IPS DF 4.7 (cell line): ENCODE data around the gene CGA.
"Not testable (repeated sequence)": the region's sequence is repeated elsewhere in the genome, so short reads cannot be mapped to it uniquely, and the experiment has no call there.

Experiments used
- DNase-seq: peaks from one replicate; pipeline ENCODE4 v3.0.0-alpha.2; 2013; ENCODE audit warnings: low spot score; ENCODE audit errors: extremely low read depth

The CGA gene

DNA sequence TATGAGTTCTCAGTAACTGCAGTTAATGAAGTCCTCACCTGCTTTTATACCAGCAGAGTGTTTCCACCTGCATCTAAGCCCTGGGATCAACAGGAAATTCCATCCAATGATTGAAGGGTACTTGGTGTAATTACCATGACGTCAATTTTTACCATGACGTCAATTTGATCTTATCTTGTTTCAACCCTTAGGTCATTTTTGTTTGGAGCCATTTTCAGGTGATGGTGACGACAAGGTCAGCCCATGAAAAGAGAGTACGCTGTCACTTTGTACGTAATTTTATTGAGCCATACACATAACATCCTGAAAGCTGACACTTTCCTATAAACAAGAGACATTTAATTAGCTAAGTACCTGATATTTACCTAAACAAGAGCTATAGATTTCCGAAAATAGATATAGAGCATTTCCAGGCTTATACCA is at the start of gene CGA:
Gene CGA, minus strand, starts transcription at position 20 of the 423 bp plus-strand sequence. CDS start 6,906 bp downstream, outside the sequence.
- DNase-seq, result no peak

- DNase-seq, result not testable (repeated sequence)
These were observed 45.0 kb upstream of the CGA start for GRCh38 chr6:87139927-87140326.

GRCh38 chr6:87139236-87139635 is 44.3 kb upstream of the CGA start:
- DNase-seq, result peak; percentile 22

DNA sequence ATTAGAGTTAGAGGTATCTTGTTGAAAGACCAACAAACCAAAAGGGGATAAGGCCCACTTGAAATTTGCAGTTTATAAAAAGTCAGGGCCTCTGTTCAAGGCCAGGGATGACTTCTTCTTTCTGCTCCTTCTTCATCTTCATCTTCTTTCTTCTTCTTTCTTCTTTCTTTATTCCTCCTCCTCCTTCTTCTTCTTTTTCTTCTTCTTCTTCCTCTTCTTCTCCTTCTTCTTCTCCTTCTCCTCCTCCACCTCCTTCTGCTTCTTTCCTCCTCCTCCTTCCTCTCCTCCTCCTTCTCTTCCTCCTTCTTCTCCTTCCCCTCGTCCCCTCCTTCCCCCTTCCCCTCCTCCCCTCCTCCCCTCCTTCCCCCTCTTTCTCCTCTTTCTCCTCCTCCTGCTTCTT is 42.1 kb upstream of the CGA start:
- DNase-seq, result no peak

DNA sequence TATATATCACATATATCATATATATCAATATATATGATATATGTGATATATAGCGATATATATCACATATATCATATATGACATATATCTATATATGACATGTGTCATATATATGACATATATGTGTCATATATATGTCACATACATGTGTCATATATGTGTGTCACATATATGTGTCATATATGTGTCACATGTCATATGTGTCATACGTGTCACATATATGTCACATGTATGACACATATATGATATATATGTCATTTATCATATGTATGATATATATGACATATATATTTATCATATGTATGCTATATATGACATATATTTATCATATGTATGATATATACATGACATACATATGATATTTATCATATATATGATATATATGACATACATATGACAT is 32.8 kb upstream of the CGA start:
- no peak for DNase-seq

GRCh38 chr6:87126501-87126900 is 31.6 kb upstream of the CGA start:
- no peak for DNase-seq

GRCh38 chr6:87124074-87124473 is 29.2 kb upstream of the CGA start:
- no peak for DNase-seq

- DNase-seq, result no peak
These were observed 27.6 kb upstream of the CGA start for GRCh38 chr6:87122477-87122876.

DNA sequence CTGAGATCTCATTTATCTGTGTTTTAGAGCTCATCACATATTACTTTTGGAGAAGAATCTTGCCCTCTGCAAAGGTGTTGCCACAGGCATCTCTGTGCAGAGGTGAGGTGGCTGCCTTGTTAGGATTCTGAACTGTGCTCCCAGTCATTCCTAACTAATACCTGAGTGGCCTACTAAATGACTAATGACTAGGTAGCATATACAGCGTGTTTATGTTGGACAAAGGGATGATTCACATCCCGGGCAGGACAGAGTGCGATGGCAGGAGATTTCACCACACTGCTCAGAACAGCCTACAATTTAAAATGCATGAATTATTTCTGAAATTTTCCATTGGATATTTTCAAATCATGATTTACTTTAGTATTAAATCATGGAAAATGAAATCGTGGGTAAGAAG is 23.1 kb upstream of the CGA start:
- DNase-seq, result no peak

- no peak for DNase-seq
These were observed 22.0 kb upstream of the CGA start for GRCh38 chr6:87116922-87117321.

DNA sequence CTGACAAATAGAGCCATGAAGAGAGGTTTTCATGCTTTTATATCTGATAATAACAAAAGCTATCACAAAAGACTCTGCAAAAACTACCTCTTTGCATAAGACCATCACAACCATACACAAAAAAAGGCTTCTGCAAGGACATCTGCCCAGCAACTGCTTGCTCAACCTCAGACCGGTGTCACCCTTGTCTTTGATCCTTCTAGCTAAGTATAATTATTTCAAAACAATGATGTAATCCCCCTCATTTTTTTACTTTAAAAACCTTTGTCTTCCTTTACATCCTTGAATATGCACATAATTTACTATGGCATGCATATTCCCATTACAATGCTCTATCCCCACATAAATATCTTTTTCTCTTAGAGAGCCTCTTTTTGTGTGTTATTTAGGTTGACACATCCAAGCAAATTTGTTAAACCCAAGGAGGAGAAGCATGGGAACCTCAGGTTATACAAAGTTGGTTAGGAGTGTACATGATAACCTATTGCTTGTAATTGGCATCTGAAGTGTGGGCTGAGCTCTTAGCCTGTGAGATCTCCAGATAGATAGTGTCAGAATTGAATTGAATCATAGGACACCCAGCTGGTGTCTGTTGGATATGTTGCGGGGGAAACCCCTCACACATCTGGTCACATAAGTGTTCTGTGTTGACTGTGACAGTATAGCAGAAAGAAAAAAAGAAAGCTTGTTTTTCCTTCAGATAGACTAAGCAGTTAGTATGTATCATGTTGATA is 20.7 kb upstream of the CGA start:
- no peak for DNase-seq

DNA sequence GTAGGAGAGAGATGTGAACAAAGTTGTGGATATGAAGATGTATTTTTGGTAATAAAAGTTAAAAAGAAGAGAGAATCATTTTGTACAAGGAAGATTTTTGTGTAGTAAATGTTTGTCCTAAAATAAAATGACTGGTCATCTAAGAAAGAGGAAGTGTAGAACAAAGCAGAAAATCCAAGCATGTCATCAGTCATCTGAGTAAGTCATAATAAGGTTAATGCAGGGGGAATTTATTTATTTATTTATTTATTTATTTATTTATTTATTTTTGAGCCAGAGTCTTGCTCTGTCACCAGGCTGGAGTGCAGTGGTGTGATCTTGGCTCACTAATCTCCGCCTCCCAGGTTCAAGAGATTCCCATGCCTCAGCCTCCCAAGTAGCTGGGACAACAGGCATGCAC is 15.7 kb upstream of the CGA start:
- no peak for DNase-seq

- no peak for DNase-seq
These were observed 10.9 kb upstream of the CGA start for GRCh38 chr6:87105823-87106222.

DNA sequence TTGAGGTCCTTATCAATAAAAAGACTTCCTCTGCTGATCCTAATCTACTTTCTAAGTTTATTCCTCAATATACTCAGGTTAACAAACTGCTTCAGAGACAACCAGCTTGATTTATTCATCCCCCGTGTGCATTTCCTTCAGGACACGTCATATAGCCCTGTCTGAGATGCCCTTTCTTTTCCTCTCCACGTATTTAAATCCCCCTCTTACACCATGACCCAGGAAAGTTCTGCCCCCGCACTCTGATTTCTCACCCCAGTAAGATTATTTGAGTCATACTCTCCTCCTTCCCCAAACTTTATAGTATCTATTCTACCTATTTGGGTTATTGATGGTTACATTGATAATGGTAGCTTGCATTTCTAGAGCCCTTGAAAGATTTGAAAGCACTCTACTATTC is 9.8 kb upstream of the CGA start:
- DNase-seq, result no peak

- no peak for DNase-seq
These were observed 9.2 kb upstream of the CGA start for GRCh38 chr6:87103977-87104601.

DNA sequence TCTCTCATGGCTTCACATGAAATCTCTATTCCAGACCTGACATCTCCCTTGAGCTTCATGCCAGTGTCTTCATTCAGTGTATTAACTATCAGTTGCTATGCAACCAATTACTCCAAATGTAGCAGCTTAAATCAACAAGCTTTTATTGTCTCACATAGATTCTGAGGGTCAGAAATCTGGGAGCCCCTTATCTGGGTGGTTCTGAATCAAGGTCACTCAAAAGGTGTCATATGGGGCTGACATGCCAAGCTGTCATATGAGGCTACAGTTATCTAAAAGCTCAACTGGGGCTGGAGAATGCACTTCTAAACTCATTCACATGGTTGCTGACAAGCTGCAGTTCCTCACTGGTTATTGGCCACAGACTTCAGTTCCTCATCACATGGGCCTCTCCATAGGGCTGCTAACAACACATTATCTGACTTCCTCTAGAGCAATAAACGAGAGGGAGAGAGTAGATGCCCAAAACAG is 7.3 kb upstream of the CGA start:
- DNase-seq, result no peak

- DNase-seq, result no peak
These were observed 6.2 kb upstream of the CGA start for GRCh38 chr6:87101067-87101466.

DNA sequence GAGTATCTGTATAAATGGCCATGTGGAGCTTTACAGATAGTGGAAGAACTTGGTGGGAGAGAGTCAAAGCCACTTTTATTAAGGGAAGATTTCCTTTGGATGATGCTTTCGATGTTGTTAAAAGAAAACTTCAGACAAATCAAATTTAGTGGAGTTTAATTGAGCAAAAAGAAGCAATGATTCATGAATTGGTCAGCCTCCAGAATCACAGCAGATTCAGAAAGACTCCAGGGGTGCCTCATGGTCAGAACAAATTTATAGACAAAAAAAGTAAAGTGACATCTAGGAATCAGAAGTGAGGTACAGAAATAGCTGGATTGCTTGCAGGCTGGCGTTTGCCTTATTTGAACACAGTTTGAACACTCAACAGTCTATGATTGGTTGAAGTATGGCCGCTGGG is 5.3 kb upstream of the CGA start:
- no peak for DNase-seq

- no peak for DNase-seq
These were observed 4.6 kb upstream of the CGA start for GRCh38 chr6:87099472-87099871.

DNA sequence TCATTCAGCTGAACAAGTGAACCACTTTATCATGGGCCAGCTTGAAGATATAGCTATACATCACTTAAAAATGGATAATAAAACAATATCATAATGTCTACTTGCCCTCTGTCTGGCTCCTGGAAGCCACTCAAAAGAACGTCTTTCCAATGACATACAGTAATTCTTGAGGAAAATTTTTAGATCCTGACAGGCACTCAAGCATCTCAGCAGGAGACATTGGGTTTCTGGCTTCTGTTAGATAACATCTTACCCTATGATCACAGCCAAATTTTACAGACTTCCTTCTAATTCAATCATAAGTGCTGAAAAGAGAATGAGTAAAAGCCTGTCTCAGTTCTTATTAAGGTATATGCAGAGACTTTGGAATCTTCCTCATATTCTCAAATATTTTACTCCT is 330 bp downstream of the CGA start:
- no peak for DNase-seq

- no peak for DNase-seq
These were observed 1.3 kb downstream of the CGA start for GRCh38 chr6:87093651-87094050.

GRCh38 chr6:87093199-87093598 is 1.7 kb downstream of the CGA start:
- DNase-seq, result no peak

DNA sequence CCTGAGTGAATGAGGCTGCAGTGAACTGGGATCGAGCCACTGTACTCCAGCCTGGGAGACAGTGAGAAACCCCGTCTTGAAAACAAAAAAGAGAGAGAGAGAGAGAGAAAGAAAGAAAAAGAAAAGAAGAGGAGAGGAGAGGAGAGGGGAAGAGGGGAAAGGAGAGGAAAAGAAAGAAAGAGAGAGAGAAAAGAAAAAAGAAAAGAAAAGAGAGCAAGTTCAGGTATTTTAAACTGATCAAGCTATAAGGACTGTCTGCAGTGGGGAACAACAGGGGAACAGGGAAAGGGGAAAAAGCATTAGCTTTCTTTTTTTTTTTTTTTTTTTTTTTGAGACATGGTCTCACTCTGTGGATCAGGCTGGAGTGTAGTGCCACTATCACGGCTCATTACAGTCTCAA is 2.5 kb downstream of the CGA start:
- no peak for DNase-seq
